Fibroblast of lung (primary cell): ENCODE results near the gene COL15A1.

ENCODE experiments used
- EZH2 ChIP-seq: IDR thresholded peaks from 2 replicates; pipeline ENCODE4 v1.5.1; 2012; ENCODE audit warnings: low read length, control low read depth, mild to moderate bottlenecking; ENCODE audit errors: missing control alignments
- TF ChIP-seq, protein P1 (sequence below), 2 donors: IDR thresholded peaks in 1 of 2; conservative IDR thresholded peaks in 1 of 2; 1 replicate in 1 of 2; 2 replicates in 1 of 2; pipeline ENCODE4 v1.5.1; 2011 to 2012; ENCODE audit warnings: low read length in 2 of 2, control low read depth in 1 of 2, inconsistent platforms in 1 of 2, low read depth in 1 of 2, mild to moderate bottlenecking in 1 of 2

- TF ChIP-seq EZH2: no peak
- TF ChIP-seq, protein P1, sequence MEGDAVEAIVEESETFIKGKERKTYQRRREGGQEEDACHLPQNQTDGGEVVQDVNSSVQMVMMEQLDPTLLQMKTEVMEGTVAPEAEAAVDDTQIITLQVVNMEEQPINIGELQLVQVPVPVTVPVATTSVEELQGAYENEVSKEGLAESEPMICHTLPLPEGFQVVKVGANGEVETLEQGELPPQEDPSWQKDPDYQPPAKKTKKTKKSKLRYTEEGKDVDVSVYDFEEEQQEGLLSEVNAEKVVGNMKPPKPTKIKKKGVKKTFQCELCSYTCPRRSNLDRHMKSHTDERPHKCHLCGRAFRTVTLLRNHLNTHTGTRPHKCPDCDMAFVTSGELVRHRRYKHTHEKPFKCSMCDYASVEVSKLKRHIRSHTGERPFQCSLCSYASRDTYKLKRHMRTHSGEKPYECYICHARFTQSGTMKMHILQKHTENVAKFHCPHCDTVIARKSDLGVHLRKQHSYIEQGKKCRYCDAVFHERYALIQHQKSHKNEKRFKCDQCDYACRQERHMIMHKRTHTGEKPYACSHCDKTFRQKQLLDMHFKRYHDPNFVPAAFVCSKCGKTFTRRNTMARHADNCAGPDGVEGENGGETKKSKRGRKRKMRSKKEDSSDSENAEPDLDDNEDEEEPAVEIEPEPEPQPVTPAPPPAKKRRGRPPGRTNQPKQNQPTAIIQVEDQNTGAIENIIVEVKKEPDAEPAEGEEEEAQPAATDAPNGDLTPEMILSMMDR (conservative IDR thresholded peaks at IDR 0.05 in 1 of 2, IDR thresholded peaks at IDR 0.05 in 1 of 2; ENCODE audit: low read depth in 1 of 2, low read length in 2 of 2): no peak
Measured at GRCh38 chr9:98906273-98907040, 37.2 kb upstream of the COL15A1 start.
